ENCODE data around the gene MSANTD1.

MSANTD1 gene

GRCh38 chr4:3234171-3235029, 14.6 kb upstream of the MSANTD1 start:
- DNase-seq, result no peak

- DNase-seq, result no peak
These were observed 14.0 kb upstream of the MSANTD1 start for GRCh38 chr4:3235030-3235345.

DNA sequence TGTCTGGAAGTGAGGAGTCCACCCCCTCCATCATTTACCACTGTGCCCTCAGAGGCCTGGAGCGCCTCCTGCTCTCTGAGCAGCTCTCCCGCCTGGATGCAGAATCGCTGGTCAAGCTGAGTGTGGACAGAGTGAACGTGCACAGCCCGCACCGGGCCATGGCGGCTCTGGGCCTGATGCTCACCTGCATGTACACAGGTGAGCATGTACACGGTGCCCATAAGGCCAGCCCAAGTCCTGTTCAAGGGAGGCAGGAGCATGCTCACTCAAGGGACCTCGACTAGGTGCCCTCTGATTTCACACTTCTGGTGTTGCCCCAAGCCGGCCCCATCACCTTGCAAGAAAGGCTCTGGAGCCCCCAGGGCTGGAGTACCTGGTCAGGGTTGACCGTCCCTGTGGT, 13.4 kb upstream of the MSANTD1 start:
- DNase-seq, result no peak

DNA sequence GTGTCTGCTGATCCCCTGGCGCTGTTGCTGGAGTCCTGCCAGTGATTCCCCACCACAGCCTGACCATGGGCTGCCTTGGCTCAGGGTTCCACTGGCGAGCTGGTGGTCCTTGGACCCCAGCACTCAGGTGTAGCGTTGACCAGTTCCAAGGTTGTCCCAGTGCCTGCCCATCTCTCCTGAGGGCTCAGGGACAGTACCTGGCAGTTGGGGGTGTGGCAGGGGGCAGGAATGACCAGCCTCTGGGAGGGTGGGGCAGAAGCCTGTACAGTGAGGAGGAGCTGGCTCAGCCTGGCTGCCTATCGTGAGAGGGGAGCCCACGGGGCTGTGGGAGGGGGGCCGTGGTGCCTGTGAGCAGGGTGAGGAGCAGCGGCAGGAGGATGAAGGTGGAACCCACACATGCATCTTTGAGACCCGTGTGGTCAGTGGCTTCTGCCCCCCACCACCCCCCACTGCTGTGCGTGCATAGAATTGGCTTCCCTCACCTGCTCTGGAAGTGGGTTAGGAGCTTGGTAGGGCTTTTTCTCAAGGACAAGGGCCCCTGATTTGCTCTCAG, 12.6 kb upstream of the MSANTD1 start:
- DNase-seq, result no peak

DNA sequence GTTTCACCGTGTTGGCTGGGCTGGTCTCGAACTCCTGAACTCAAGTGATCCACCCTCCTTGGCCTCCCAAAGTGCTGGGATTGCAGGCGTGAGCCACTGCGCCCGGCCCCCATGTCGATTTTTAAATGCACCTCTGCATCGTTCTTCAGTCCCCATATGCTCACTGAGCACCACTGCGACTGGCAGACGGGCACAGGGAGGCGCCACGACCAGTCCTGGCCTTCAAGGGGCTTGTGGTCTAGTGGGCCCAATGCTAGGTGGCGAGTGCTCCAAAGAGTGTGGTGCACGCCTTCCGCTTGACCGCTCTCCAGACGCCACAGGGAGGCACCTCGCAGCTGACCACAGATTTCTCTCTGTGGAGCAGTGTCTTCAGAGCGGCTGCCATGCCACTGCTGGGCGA, 11.7 kb upstream of the MSANTD1 start:
- DNase-seq, result no peak

DNA sequence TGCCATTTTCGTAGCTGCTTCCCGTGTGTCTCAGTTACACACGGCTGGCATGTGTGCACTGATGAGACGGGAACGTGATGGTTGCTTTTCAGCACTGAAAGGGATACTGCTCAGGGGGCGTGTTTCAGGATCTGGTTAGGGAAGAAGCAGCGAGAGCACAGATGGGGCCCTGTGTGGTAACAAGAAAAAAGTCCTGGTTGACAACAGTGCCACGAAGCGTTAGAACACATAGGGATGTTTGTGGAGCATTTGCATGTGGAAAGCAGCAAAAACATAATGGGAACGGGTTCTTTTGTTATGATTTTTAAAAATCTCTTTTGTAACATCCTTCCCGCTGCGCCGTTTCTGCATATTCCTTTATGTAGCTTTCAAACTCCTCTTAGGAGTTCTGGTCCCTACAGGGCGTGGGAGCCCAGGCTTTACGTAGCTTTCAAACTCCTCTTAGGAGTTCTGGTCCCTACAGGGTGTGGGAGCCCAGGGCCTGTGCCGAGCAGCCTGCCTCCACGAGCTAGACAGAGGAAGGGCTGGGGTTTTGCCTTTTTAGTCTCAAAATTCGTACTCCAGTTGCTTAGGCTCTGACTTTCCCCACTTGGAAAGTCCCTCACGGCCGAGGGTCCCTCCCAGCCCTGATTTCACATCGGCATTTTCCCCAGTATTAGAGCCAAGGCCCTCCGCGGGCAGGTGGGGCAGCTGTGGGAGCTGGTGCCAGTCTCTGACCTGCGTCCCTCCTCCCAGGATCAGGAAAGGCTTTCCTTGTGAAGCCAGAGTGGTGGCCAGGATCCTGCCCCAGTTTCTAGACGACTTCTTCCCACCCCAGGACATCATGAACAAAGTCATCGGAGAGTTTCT, 11.0 kb upstream of the MSANTD1 start:
- no peak for DNase-seq

- no peak for DNase-seq
These were observed 10.2 kb upstream of the MSANTD1 start for GRCh38 chr4:3238721-3239120.

DNA sequence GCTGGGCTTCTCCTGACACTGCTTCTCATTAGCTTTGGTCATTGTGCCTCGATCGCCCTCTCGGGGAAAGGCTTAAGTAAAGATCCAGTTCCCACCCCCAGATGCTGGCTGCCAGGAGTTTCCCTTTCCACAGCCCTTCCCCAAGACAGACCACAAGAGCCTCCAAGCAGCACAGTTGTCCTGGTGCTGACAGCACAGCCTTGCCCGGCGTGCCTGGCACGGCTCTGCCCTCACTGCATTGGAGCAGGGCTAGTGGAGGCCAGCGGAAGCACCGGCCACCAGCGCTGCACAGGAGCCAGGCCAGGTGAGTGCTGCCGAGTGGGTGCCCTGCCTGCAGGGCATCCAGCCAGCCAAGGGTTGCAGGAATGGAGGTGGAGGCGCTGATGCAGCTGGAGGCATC, 9.7 kb upstream of the MSANTD1 start:
- no peak for DNase-seq

DNA sequence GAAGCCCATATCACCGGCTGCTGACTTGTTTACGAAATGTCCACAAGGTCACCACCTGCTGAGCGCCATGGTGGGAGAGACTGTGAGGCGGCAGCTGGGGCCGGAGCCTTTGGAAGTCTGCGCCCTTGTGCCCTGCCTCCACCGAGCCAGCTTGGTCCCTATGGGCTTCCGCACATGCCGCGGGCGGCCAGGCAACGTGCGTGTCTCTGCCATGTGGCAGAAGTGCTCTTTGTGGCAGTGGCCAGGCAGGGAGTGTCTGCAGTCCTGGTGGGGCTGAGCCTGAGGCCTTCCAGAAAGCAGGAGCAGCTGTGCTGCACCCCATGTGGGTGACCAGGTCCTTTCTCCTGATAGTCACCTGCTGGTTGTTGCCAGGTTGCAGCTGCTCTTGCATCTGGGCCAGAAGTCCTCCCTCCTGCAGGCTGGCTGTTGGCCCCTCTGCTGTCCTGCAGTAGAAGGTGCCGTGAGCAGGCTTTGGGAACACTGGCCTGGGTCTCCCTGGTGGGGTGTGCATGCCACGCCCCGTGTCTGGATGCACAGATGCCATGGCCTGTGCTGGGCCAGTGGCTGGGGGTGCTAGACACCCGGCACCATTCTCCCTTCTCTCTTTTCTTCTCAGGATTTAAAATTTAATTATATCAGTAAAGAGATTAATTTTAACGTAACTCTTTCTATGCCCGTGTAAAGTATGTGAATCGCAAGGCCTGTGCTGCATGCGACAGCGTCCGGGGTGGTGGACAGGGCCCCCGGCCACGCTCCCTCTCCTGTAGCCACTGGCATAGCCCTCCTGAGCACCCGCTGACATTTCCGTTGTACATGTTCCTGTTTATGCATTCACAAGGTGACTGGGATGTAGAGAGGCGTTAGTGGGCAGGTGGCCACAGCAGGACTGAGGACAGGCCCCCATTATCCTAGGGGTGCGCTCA, 8.7 kb upstream of the MSANTD1 start:
- DNase-seq, result no peak

- no peak for DNase-seq
These were observed 7.9 kb upstream of the MSANTD1 start for GRCh38 chr4:3240936-3241522.

DNA sequence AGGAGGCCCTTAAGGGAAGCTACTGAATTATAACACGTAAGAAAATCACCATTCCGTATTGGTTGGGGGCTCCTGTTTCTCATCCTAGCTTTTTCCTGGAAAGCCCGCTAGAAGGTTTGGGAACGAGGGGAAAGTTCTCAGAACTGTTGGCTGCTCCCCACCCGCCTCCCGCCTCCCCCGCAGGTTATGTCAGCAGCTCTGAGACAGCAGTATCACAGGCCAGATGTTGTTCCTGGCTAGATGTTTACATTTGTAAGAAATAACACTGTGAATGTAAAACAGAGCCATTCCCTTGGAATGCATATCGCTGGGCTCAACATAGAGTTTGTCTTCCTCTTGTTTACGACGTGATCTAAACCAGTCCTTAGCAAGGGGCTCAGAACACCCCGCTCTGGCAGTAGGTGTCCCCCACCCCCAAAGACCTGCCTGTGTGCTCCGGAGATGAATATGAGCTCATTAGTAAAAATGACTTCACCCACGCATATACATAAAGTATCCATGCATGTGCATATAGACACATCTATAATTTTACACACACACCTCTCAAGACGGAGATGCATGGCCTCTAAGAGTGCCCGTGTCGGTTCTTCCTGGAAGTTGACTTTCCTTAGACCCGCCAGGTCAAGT, 6.9 kb upstream of the MSANTD1 start:
- no peak for DNase-seq

GRCh38 chr4:3243136-3243780, 5.7 kb upstream of the MSANTD1 start:
- no peak for DNase-seq

DNA sequence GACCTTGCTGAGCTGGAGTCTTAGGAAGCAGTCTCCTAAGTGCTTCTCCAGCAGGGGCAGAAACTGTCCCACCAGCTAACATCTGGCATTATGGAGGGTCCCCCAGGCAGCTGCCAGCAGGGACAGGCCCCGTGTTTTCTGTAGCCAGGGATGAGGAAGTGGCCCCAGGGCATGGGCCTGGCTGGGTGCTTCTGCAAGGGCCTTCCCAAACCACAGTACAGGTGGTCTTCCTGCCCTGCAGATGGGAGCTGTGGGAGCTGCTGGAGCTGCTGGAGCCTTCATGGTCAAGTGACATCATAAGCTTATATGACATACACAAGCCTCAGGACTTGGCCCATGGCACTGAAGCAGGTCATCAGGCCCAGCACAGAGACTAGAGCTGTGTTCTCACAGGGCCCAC, 5.0 kb upstream of the MSANTD1 start:
- no peak for DNase-seq

- no peak for DNase-seq
These were observed 4.2 kb upstream of the MSANTD1 start for GRCh38 chr4:3244747-3245146.

DNA sequence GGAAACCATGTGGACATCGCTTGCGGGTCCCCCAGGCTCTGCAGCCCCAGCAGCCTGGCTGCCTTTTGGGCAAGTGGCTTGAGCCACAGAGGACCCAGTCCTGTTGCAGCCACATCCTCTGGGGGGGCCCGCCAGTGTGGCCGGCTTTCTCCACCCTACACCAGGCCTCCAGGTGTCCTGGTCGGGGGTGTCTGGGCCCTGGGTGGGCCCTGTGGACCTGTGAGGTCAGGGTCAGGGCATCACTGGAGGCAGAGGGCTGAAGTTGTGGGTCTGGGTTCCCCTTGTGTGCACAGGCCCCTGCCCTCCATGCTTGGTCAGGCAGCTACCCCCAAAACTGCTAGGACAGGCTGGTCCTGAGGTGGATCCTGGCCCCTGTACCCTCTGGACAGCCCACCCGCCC, 3.3 kb upstream of the MSANTD1 start:
- DNase-seq, result no peak

- no peak for DNase-seq
These were observed 2.2 kb upstream of the MSANTD1 start for GRCh38 chr4:3246458-3247398.

DNA sequence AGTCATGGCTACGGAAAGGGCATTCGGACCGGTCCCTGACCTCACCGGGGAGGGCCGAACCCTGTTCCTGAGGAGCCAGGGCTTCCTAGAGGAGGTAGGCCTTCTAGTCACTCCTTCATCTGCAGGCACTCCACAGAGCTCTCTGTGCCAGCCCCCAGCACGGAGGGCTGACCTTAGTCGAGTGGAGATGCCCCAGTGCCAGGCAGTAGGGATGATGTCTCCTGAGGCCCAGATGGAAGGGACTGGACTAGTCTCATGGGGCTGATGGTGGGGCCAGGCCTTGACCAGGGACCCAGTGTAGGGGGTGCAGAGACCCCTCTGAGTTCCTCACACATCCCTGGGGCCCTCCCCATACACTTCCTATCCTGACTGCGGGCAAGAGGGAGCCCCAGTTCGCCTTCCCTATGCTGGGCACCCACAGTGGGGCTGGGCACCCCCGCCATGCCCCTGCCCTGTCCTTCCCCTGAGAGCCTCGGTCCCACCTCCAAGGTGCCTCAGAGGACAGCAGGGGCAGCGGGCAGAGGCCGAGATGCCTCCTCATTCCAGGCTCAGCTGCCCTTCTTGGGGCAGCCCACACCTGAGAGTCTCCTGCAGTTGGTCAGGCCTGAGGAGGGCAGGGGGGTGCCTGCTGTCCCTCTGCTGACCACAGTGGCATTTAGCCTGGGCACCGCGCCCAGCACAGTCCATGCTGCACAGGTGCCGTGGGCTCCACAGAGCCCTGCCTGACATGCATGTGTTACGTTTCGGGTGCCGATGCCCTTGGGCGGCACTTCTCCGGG, 1.4 kb upstream of the MSANTD1 start:
- DNase-seq, result no peak

DNA sequence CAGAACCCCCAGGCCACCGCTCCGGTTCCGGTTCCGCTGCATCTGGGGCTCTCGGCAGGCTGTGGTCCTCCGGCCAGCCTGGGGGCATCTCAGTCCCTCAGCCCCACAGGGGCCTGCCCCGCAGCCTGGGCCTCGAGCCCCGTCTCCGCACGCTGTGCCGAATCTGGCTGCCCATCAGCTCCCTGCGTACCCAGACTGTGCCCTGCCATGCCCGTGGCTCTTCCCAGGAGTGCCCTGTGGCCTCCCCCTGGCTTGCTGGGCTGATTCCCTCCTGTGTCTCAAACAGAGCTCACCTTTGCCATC, 830 bp upstream of the MSANTD1 start:
- no peak for DNase-seq

GRCh38 chr4:3249711-3250437, 915 bp downstream of the MSANTD1 start:
- no peak for DNase-seq

Measured in activated CD8-positive, alpha-beta memory T cell treated with anti-CD3 and anti-CD28 coated beads, Interleukin-2, amount 50 U/mL, for 48 hours (primary cell).